H9 (cell line): ENCODE results near the gene TJP3. TPM values are rescaled to one million over a fixed set of nuclear protein-coding genes. Genes with fewer than 3 reads are reported as not detected.

ENCODE experiments used
- DNase-seq: peaks from one replicate; pipeline ENCODE4 v3.0.0-alpha.2; 2017
- H2AFZ ChIP-seq: one replicate; pipeline ENCODE4 v1.6.1; 2013; ENCODE audit warnings: mild to moderate bottlenecking, low read length, control low read depth, moderate library complexity
- H2AK5ac ChIP-seq: 2 replicates; pipeline ENCODE4 v1.6.1; 2013; ENCODE audit warnings: low read length, control low read depth, mixed read lengths; ENCODE audit not compliant: insufficient read length
- H2BK120ac ChIP-seq: one replicate; pipeline ENCODE4 v1.6.1; 2013; ENCODE audit warnings: low read depth, mild to moderate bottlenecking, low read length, control low read depth, inconsistent platforms; ENCODE audit not compliant: poor library complexity, severe bottlenecking
- H2BK12ac ChIP-seq: 2 replicates; pipeline ENCODE4 v1.6.1; 2013; ENCODE audit warnings: low read length, control low read depth, mixed read lengths, low read depth; ENCODE audit not compliant: insufficient read length
- H2BK15ac ChIP-seq: 2 replicates; pipeline ENCODE4 v1.6.1; 2013; ENCODE audit warnings: low read depth, low read length, control low read depth
- H2BK20ac ChIP-seq: one replicate; pipeline ENCODE4 v1.6.1; 2013; ENCODE audit warnings: low read depth, mild to moderate bottlenecking, low read length, control low read depth, inconsistent platforms; ENCODE audit not compliant: poor library complexity, severe bottlenecking
- H2BK5ac ChIP-seq: 2 replicates; pipeline ENCODE4 v1.6.1; 2013; ENCODE audit warnings: low read length, control low read depth, mixed read lengths; ENCODE audit not compliant: insufficient read length
- H3K14ac ChIP-seq: 2 replicates; pipeline ENCODE4 v1.6.1; 2013; ENCODE audit warnings: low read length, control low read depth; ENCODE audit not compliant: insufficient read depth
- H3K18ac ChIP-seq: 2 replicates; pipeline ENCODE4 v1.6.1; 2013; ENCODE audit warnings: low read depth, mild to moderate bottlenecking, mixed read lengths, low read length, control low read depth; ENCODE audit not compliant: insufficient read length
- H3K23ac ChIP-seq: 2 replicates; pipeline ENCODE4 v1.6.1; 2013; ENCODE audit warnings: low read length, control low read depth, mixed read lengths, low read depth; ENCODE audit not compliant: insufficient read length
- H3K23me2 ChIP-seq: 2 replicates; pipeline ENCODE4 v1.6.1; 2013; ENCODE audit warnings: low read depth, mild to moderate bottlenecking, mixed read lengths, low read length, control low read depth; ENCODE audit not compliant: insufficient read length, poor library complexity, severe bottlenecking
- H3K27ac ChIP-seq: 2 replicates; pipeline ENCODE4 v1.5.1; 2013; ENCODE audit warnings: low read length, control low read depth, mixed read lengths, low read depth; ENCODE audit not compliant: insufficient read length
- H3K27me3 ChIP-seq: 2 replicates; pipeline ENCODE4 v1.6.1; 2013; ENCODE audit warnings: low read length, control low read depth, inconsistent platforms; ENCODE audit not compliant: insufficient read depth
- H3K4ac ChIP-seq: 2 replicates; pipeline ENCODE4 v1.6.1; 2013; ENCODE audit warnings: low read depth, mild to moderate bottlenecking, control low read depth, inconsistent platforms, low read length, moderate library complexity
- H3K4me1 ChIP-seq: 2 replicates; pipeline ENCODE4 v1.6.1; 2013; ENCODE audit warnings: low read length, control low read depth, inconsistent platforms; ENCODE audit not compliant: insufficient read depth
- H3K4me2 ChIP-seq: 2 replicates; pipeline ENCODE4 v1.6.1; 2013; ENCODE audit warnings: low read length, control low read depth, mixed read lengths; ENCODE audit not compliant: insufficient read length, insufficient read depth
- H3K56ac ChIP-seq: 2 replicates; pipeline ENCODE4 v1.6.1; 2013; ENCODE audit warnings: low read depth, mild to moderate bottlenecking, mixed read lengths, low read length, control low read depth; ENCODE audit not compliant: insufficient read length
- H3K79me1 ChIP-seq: 2 replicates; pipeline ENCODE4 v1.6.1; 2013; ENCODE audit warnings: low read depth, mild to moderate bottlenecking, moderate library complexity, low read length, control low read depth, inconsistent platforms; ENCODE audit not compliant: insufficient read depth, poor library complexity, severe bottlenecking
- H3K79me2 ChIP-seq: 2 replicates; pipeline ENCODE4 v1.6.1; 2013; ENCODE audit warnings: low read length, control low read depth, inconsistent platforms; ENCODE audit not compliant: insufficient read depth
- H3K9ac ChIP-seq: 2 replicates; pipeline ENCODE4 v1.6.1; 2013; ENCODE audit warnings: low read length, control low read depth, mixed read lengths; ENCODE audit not compliant: insufficient read length; ENCODE audit errors: extremely low read depth
- H3K9me3 ChIP-seq: one replicate; pipeline ENCODE4 v1.6.1; 2013; ENCODE audit warnings: low read depth, low read length, inconsistent platforms; ENCODE audit not compliant: control insufficient read depth
- H3T11ph ChIP-seq: one replicate; pipeline ENCODE4 v1.6.1; 2013; ENCODE audit warnings: mild to moderate bottlenecking, low read length, control low read depth, inconsistent platforms
- H4K20me1 ChIP-seq: one replicate; pipeline ENCODE4 v1.6.1; 2013; ENCODE audit not compliant: control insufficient read depth, insufficient read length, insufficient read depth
- H4K5ac ChIP-seq: 2 replicates; pipeline ENCODE4 v1.6.1; 2013; ENCODE audit warnings: low read depth, mild to moderate bottlenecking, mixed read lengths, low read length, control low read depth; ENCODE audit not compliant: insufficient read length
- H4K8ac ChIP-seq: replicated peaks from 2 replicates; pipeline ENCODE4 v1.6.1; 2013; ENCODE audit warnings: low read length, control low read depth, mixed read lengths, low read depth; ENCODE audit not compliant: insufficient read length
- H4K91ac ChIP-seq: 2 replicates; pipeline ENCODE4 v1.6.1; 2013; ENCODE audit warnings: low read depth, mild to moderate bottlenecking, moderate library complexity, mixed read lengths, low read length, control low read depth; ENCODE audit not compliant: insufficient read length
- H3K27ac Mint-ChIP-seq, 3 experiments: 2 replicates in 2 of 3; 3 replicates in 1 of 3; pipeline ENCODE4 v1.8.0; 2020 to 2021; ENCODE audit warnings: mixed read lengths in 3 of 3, mild to moderate bottlenecking in 1 of 3, moderate library complexity in 1 of 3
- H3K27me3 Mint-ChIP-seq: 2 replicates; pipeline ENCODE4 v1.8.0; 2021; ENCODE audit warnings: low read depth, mild to moderate bottlenecking, moderate library complexity, mixed read lengths
- H3K36me3 Mint-ChIP-seq, 3 experiments: 2 replicates in 2 of 3; 3 replicates in 1 of 3; pipeline ENCODE4 v1.8.0; 2020 to 2021; ENCODE audit warnings: low read depth in 3 of 3, mixed read lengths in 3 of 3; ENCODE audit not compliant: insufficient read depth in 1 of 3
- H3K4me1 Mint-ChIP-seq, 2 experiments: 2 replicates each; pipeline ENCODE4 v1.8.0; 2020; ENCODE audit warnings: mixed read lengths in 2 of 2
- H3K4me3 Mint-ChIP-seq, 2 experiments: 2 replicates in 1 of 2; 3 replicates in 1 of 2; pipeline ENCODE4 v1.8.0; 2020 to 2021; ENCODE audit warnings: mild to moderate bottlenecking in 2 of 2, mixed read lengths in 2 of 2, moderate library complexity in 1 of 2
- H3K9me3 Mint-ChIP-seq, 2 experiments: 2 replicates in 1 of 2; 3 replicates in 1 of 2; pipeline ENCODE4 v1.8.0; 2020; ENCODE audit warnings: mild to moderate bottlenecking in 2 of 2, mixed read lengths in 2 of 2, moderate library complexity in 1 of 2
- WGBS: extraction: QIAGEN DNeasy Blood & Tissue Kit; methylation state at CpG from one replicate; pipeline ENCODE4 v1.1.7; 2013; ENCODE audit warnings: missing lambda C conversion rate, low lambda C conversion rate, mixed read lengths; ENCODE audit not compliant: insufficient read length; ENCODE audit errors: extremely low coverage; 5-methylcytosine and 5-hydroxymethylcytosine counted together
- total RNA-seq: library from RNA; stranded (reverse); gene quantifications from 2 replicates; pipeline ENCODE4 v1.2.1, GENCODE V29; 2021
- TF ChIP-seq, protein P1 (sequence below): fragments of 200-600 bp; sonication (generic); conservative IDR thresholded peaks from 3 replicates; pipeline ENCODE4 v1.8.0; 2021; ENCODE audit warnings: antibody characterized with exemption, mild to moderate bottlenecking

Gene TJP3
- total RNA-seq, 1 experiment from 2014 or later, result 27.3 TPM

DNA sequence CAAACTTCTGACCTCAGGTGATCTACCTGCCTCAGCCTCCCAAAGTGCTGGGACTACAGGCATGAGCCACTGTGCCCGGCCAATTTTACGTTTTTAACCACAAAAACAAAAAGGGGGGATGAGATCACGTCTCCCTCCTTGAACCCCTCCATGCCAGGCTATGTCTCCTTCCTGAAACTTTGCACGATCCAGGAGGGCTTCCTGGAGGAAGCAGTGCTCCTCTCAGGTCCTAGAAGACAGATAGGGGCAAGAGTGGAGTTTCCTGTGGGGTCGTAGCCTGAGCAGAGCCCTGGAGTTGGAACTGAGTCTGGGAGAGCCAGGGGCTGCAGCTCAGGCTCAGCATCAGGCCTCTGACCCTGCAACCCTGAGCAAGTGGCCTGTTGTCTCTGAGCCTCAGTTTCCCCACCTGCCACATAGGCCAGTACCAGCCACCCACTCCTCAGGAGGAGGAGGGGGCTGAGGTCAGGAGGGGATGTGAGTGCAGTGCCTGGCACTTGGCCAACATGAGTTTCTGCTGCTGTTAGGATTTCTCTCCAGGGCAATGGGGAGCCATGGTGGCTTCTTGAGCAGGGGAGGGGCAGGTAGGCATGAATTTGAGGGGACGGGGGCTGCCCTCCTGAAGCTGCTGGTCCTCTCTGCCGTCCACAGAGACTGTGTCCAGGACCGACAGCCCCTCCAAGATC, 37.3 kb downstream of the TJP3 start:
- 0 out of 7 replicates have a peak overlapping the region, but pooled peaks of 1 of the 3 experiments have one; percentile 55 for H3K27ac Mint-ChIP-seq
- Histone ChIP-seq H3K4ac (no peak overlapping the region), H2BK20ac (no peak overlapping the region), H3K9me3 (no peaks in the 10 kb centered on the region), H3K79me2 (no peaks in the 10 kb centered on the region), H3K79me1 (no peaks in the 10 kb centered on the region), H4K8ac (no peak overlapping the region), H3K4me2 (no peak overlapping the region), H2BK120ac (no peak overlapping the region), H3K4me1 (no peaks in the 10 kb centered on the region), H2AFZ (no peak overlapping the region), H3K14ac (no peak overlapping the region), H4K91ac (no peak overlapping the region), H3T11ph (no peak overlapping the region), H4K20me1 (no peaks in the 10 kb centered on the region), H2BK15ac (no peak overlapping the region), H3K23ac (no peak overlapping the region), H3K56ac (no peak overlapping the region), H3K27me3 (no peaks in the 10 kb centered on the region), H3K9ac (no peak overlapping the region), H4K5ac (no peak overlapping the region), H3K23me2 (no peaks in the 10 kb centered on the region), H2BK12ac (no peak overlapping the region), H2AK5ac (no peak overlapping the region), H3K27ac (no peak overlapping the region), H3K18ac (no peak overlapping the region), H2BK5ac (no peak overlapping the region)
- no peaks in the 10 kb centered on the region for H3K27me3 Mint-ChIP-seq
- no peak for DNase-seq
- no peak overlapping the region for H3K4me3 Mint-ChIP-seq
- TF ChIP-seq, protein P1, sequence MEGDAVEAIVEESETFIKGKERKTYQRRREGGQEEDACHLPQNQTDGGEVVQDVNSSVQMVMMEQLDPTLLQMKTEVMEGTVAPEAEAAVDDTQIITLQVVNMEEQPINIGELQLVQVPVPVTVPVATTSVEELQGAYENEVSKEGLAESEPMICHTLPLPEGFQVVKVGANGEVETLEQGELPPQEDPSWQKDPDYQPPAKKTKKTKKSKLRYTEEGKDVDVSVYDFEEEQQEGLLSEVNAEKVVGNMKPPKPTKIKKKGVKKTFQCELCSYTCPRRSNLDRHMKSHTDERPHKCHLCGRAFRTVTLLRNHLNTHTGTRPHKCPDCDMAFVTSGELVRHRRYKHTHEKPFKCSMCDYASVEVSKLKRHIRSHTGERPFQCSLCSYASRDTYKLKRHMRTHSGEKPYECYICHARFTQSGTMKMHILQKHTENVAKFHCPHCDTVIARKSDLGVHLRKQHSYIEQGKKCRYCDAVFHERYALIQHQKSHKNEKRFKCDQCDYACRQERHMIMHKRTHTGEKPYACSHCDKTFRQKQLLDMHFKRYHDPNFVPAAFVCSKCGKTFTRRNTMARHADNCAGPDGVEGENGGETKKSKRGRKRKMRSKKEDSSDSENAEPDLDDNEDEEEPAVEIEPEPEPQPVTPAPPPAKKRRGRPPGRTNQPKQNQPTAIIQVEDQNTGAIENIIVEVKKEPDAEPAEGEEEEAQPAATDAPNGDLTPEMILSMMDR, result no peak
- H3K36me3 Mint-ChIP-seq, result peaks cover 3 to 12% (median 11%) of the 10 kb centered on the region in 3 experiments; a peak in 5 of 7 replicates
- H3K9me3 Mint-ChIP-seq, result no peaks in the 10 kb centered on the region
- no CpG with 5 or more reads among the region's 8 CpGs for WGBS
- H3K4me1 Mint-ChIP-seq, result no peaks in the 10 kb centered on the region
